ENCODE data around the gene ABHD17C.

DNA sequence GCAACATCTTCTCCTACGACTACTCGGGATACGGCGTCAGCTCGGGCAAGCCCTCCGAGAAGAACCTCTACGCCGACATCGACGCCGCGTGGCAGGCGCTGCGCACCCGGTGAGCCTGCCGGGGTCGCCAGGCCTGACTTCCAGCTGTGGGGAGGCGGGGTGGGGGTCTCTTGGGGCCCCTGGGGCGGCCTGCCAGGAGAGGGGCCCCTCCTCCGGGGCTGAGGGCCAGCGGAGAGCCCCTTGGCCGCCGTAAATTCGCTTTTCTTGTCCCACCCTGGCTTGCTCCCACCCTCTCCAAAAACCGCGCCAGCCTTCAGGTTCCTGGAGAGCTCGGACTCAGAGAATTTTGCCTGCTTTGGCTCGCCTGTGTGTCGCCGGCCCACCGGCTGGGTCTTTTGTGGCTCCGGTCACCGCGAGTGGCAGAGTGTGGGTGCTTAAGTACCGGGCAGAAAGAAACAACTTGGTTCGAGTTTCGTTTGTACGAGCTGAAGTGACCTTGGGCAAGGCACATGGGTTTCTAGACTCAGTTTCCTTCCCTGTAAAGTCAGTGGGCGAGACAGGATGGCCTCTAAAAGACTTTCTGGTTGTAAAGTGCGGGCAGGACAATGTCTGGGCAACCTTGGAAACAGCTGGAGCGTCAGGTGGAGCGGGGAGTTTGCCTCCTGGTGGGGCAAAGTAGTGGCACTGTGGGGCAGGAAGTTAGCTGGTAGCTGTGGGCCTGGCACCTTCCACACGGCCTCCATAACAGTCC is 976 bp downstream of the ABHD17C start:
- TF ChIP-seq EZH2phosphoT487 (IDR thresholded peaks at IDR 0.05; ENCODE audit: insufficient read depth, low read depth) (no peak), EZH2 (IDR thresholded peaks at IDR 0.05; ENCODE audit: insufficient read depth, poor library complexity, severe bottlenecking) (no peak)

Data from GM23248 (cell line).